Endothelial cell of umbilical vein (primary cell): ENCODE results near the gene FRK.

Source experiments
- EZH2 ChIP-seq: IDR thresholded peaks from 2 replicates; pipeline ENCODE4 v1.6.1; 2012; ENCODE audit warnings: borderline replicate concordance, low read depth, mild to moderate bottlenecking, moderate library complexity, low read length, inconsistent platforms; ENCODE audit not compliant: severe bottlenecking
- FOS ChIP-seq: IDR thresholded peaks from 2 replicates; pipeline ENCODE4 v1.6.1; 2011; ENCODE audit warnings: mild to moderate bottlenecking, low read length, moderate library complexity, borderline replicate concordance; ENCODE audit not compliant: insufficient read depth
- GATA2 ChIP-seq: IDR thresholded peaks from 2 replicates; pipeline ENCODE4 v1.7.0; 2011; ENCODE audit warnings: low read depth, mild to moderate bottlenecking, moderate library complexity, mixed read lengths, low read length; ENCODE audit not compliant: insufficient read length, insufficient read depth
- MYC ChIP-seq: IDR thresholded peaks from one replicate; pipeline ENCODE4 v1.6.1; 2011; ENCODE audit warnings: mild to moderate bottlenecking, low read depth, low read length
- POLR2A ChIP-seq: IDR thresholded peaks from 2 replicates; pipeline ENCODE4 v1.6.1; 2012; ENCODE audit warnings: low read depth, mild to moderate bottlenecking, control low read depth, low read length
- POLR2AphosphoS5 ChIP-seq: IDR thresholded peaks from 2 replicates; pipeline ENCODE4 v1.6.1; 2012; ENCODE audit warnings: low read depth, mild to moderate bottlenecking, control low read depth, low read length, moderate library complexity; ENCODE audit not compliant: insufficient read depth
- TF ChIP-seq, protein P1 (sequence below), 2 donors: IDR thresholded peaks; 1 replicate in 1 of 2; 2 replicates in 1 of 2; pipeline ENCODE4 v1.5.1; 2011; ENCODE audit warnings: low read length in 2 of 2, mild to moderate bottlenecking in 2 of 2, moderate library complexity in 2 of 2, control low read depth in 1 of 2, inconsistent platforms in 1 of 2, low read depth in 1 of 2; ENCODE audit not compliant: insufficient read depth in 1 of 2; ENCODE audit errors: extremely low read depth in 1 of 2
- TF ChIP-seq, protein P2 (sequence below): IDR thresholded peaks from 2 replicates; pipeline ENCODE4 v1.6.1; 2011; ENCODE audit not compliant: insufficient read depth, insufficient read length

DNA sequence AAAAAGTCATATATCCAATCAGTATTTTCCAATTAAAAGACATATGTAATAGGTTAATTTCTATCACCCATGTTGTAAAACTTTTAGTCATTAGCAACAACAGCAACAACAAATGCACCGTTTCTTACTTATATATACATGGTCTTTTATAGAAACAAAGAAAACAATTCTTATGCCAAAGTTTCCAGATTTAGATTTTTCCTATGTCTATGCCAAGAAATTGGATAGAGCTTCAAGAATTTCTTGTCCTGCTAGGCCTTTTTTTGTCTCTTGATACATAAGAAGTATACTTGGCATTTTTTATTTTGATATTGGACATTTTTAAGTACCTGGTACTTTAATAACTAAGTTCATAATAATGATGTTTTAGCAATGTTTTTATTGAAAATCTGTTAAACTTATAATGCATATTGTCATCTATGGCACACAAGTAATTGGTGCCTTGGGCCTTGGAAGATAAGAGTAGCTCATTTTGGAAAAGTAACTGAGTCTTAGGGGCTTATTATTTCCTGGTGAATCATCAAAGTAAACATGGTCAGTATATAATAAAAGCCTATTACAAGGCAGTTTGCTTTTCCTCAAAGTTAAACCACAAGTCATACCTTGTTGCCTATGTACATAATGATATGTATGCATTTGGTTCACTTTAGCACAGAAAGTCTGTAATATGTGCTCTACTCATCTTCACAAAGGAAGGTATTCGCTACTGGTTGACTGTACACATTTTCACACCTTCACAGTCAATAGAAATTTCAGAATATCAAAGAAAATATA is 10.1 kb upstream of the FRK start:
- TF ChIP-seq, protein P1, sequence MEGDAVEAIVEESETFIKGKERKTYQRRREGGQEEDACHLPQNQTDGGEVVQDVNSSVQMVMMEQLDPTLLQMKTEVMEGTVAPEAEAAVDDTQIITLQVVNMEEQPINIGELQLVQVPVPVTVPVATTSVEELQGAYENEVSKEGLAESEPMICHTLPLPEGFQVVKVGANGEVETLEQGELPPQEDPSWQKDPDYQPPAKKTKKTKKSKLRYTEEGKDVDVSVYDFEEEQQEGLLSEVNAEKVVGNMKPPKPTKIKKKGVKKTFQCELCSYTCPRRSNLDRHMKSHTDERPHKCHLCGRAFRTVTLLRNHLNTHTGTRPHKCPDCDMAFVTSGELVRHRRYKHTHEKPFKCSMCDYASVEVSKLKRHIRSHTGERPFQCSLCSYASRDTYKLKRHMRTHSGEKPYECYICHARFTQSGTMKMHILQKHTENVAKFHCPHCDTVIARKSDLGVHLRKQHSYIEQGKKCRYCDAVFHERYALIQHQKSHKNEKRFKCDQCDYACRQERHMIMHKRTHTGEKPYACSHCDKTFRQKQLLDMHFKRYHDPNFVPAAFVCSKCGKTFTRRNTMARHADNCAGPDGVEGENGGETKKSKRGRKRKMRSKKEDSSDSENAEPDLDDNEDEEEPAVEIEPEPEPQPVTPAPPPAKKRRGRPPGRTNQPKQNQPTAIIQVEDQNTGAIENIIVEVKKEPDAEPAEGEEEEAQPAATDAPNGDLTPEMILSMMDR (IDR thresholded peaks at IDR 0.05; ENCODE audit: extremely low read depth in 1 of 2, insufficient read depth in 1 of 2, low read depth in 1 of 2, low read length in 2 of 2) = no peak
- TF ChIP-seq EZH2 = no peak
- no peak for TF ChIP-seq POLR2A
- no peak for TF ChIP-seq POLR2AphosphoS5
- TF ChIP-seq GATA2 = no peak
- TF ChIP-seq, protein P2, sequence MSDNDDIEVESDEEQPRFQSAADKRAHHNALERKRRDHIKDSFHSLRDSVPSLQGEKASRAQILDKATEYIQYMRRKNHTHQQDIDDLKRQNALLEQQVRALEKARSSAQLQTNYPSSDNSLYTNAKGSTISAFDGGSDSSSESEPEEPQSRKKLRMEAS = no peak
- peak; percentile 42 for TF ChIP-seq FOS
- no peak for TF ChIP-seq MYC
